GM19468 (cell line): ENCODE results near the gene UNC119.
"Not testable (repeated sequence)": the region's sequence is repeated elsewhere in the genome, so short reads cannot be mapped to it uniquely, and the experiment has no call there.

Experiments
- ATAC-seq: cut with Tn5 transposase; IDR thresholded peaks from one replicate; pipeline ENCODE4 v1.9.1; 2021; ENCODE audit warnings: mild to moderate bottlenecking, moderate library complexity, moderate number of reproducible peaks; ENCODE audit not compliant: unreplicated experiment; ENCODE audit errors: extremely low read depth

The UNC119 gene

DNA sequence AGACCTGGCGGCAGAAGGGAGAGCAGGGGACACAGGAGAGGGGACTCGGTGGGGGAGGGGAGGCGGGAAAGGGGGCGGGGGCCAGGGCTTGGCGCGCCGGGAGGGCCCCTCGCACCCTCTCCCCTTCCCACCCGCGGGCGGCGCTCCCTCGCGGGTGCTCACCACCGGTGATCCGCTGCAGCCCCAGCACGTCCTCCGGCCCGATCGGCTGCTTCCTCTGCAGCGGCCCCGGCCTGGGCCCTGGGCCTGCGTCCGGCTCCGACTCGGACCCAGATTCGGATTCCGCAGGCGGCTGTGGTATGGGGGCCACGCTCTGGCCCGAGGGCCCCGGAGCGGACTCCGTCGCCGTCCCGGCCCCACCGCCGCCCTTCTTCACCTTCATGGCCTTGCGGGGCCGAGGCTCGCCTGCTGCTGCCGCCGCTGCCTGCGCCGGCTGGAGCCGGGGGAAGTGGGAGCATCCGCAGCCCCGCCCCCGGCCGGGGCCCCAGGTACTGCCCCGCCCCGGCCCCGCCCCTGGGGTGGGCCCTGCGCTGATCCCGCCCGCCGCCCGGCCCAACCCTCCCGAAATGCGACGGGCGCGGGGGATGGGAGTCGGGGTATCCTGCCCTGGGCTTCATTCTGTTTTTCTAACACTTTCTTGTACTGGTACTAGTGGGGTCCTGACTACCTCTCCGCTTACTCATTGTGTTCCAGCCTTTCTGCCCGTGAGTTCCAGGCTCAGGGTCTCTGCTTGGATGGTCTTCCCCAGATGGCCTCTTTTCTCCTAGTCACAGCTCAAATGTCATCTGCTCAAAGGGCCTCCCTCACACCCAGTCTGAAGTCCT lies at the start of gene UNC119:
Gene UNC119 (minus strand): TSS at position 449 of the 824 bp plus-strand sequence. CDS start 67 bp downstream, at position 382.
- ATAC-seq: no peak

DNA sequence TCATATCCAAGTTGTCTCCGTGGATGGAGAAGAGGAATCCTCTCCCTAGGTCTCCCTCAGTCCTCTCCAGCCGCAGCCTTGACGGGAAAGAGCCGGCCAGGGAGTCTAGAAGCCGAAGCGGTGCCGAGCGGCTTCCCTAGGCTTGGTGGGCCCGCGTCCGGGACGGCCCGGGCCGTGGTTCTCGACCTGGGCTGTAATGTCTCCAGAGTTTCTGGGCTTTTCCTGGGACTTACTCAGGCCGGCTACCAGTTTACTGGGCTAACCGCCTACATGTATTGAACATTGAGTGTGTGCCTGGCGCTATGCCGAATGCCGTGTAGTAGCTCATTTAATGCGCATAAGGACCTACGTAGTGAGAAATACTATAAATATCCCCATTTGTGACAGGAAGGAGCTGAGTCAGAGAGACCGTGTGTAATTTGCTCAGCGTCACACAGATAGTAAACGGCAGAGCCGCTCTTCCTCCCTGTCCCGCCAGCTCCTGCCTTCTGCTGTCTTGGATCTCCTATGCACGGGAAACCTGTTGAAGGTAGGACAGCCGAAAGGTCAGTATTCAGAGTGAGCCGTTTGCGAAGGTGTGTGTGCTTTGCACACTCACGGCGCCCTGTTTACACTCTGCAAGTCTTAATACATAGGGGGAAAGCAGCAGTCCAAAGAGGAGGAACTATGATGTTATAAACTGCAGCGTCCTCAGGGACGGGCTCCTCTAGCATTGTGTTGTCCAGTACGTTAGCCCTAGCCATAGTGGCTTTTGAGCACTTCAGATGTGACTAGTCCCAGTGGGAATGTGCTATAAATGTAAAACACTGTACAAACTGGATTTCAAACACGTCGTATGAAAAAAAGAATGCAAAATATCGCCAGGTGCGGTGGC lies 47.1 kb upstream of the UNC119 start:
- peak; percentile 40 for ATAC-seq

GRCh38 chr17:28598799-28599310 lies 46.4 kb upstream of the UNC119 start, which contains the start of gene SPAG5:
SPAG5 (minus strand) TSS chr17:28599025; CDS start chr17:28598946, 79 bp downstream.
- peak; percentile 77 for ATAC-seq

GRCh38 chr17:28598389-28598788 lies 46.0 kb upstream of the UNC119 start:
- no peak for ATAC-seq

GRCh38 chr17:28597606-28598383 lies 45.4 kb upstream of the UNC119 start:
- ATAC-seq: no peak

DNA sequence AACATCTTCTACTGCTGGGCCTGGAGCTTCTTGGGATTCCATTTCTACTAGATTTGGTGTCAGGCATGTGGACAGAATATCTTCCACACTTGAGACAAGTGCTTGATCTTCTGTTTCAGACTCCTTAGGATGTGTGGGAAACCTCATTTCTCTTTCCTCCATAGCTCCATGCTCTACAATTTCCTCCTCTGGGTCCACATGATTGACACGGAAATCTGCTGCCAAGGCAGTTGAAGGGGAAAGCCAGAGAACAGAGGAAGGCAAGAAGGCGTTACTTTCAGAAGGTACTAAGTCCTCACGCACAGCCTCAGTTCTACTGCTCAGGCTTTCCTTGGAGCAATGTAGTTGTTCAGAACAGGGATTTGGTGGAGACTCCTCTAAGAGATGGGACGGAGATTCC lies 39.8 kb upstream of the UNC119 start:
- no peak for ATAC-seq

GRCh38 chr17:28585851-28586250 lies 33.4 kb upstream of the UNC119 start:
- no peak for ATAC-seq

GRCh38 chr17:28584434-28584833 lies 32.0 kb upstream of the UNC119 start:
- no peak for ATAC-seq

GRCh38 chr17:28582513-28582912 lies 30.1 kb upstream of the UNC119 start:
- no peak for ATAC-seq

- ATAC-seq: no peak
Measured at GRCh38 chr17:28580959-28581358, 28.5 kb upstream of the UNC119 start.

- no peak for ATAC-seq
Measured at GRCh38 chr17:28579526-28579925, 27.1 kb upstream of the UNC119 start.

DNA sequence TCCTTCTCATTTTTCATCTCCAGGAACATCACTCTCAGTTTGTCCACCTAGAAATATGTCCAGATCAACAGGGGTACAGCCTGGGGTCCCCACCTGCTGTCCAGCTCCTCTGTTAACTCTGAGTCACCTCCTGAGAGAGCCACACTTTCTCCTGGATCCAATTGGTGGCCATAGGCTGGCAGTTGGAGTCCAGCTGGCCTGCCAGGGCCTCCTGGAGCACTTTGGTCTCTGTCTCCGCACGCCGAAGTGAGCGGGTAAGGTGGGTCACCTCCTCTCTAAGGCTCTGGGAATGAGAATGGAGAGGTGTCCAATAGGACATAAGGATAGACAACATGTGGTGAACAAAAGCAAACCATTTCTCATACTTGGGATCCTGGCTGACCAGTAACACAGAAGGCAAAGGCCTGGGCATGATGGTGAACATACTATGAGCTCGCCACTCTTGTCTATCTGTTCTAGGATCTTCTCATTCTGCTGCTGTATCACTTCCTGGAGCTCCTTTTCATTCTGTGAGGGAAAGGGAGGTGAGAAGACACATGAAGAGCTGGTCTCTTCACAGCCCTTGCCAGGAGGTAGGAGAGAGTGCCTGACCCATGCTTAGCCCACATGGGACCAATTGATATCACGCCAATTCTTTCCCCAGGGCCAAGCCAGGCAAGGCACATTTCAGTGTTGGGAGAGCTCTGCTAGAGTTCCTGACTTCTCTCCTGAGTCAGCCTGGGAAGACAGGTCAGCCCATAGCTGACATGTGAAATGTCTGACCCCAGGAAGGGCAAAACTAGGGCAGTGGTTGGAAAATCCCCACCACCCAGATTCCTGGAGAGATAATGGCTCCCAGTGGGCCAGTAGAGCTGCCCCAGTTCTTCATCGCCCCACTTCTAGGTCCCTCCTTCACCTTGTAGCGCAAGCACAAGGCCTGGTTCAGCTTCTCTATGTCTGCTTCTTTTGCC lies 26.1 kb upstream of the UNC119 start:
- ATAC-seq: no peak

- no peak for ATAC-seq
Measured at GRCh38 chr17:28577466-28577824, 25.0 kb upstream of the UNC119 start.

DNA sequence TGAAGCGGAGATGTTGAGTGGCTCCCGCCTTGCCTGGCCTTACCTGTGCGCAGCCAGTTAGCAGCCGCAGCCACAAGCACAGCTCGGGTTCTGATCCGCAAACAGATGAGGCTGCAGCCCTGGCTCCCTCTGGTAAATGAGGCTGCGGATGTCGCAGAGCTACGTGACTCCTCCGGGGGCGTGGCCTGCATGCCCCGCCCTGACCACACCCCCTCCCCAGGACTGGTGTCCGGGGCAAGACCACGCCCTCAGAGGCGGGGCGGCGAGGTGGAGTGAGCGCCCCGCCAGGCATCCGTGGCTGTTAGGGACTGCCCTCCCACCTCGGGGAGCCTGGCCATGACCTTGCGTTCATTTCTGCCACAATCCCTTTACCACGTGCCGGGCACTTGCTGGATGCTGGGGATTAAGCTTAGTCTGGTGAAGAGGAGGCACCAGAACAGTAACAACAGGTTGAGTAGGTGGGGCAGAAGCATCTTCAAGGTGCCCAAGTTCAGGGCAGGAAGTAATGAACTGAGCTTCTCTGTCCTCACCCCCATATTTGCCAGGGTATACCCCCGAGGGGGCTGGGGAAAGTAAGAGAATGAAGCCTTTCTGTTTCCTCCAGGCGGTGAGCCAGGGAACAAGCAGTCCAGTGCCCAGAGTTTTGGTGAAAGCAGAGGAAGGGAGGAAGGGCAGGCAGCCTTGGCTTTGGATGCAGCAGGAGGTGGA lies 24.5 kb upstream of the UNC119 start, which contains the start of gene ALDOC:
Gene ALDOC (minus strand): TSS at position 138 of the 708 bp plus-strand sequence. CDS start 1,363 bp downstream, outside the sequence.
- peak; percentile 64 for ATAC-seq

DNA sequence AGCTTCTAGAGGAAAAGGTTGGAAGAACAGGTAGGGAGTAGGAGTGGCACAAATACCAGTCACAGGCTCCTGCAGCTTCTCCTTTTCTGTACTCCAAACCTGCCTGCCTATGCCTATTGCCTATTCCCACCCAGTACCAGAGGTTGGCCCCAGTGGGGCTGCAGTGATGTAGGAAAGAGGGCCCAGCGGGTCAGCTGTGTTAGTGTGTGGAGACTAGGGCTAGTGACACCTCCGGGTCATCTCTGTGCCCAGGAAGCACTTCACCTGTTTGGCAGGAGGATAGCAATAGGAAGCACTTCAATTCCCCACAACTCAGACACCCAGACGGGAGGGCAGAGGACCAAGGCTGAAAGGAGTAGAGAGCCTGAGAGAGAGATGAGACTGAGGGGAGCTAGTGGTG lies 23.6 kb upstream of the UNC119 start:
- ATAC-seq: not testable (repeated sequence)

DNA sequence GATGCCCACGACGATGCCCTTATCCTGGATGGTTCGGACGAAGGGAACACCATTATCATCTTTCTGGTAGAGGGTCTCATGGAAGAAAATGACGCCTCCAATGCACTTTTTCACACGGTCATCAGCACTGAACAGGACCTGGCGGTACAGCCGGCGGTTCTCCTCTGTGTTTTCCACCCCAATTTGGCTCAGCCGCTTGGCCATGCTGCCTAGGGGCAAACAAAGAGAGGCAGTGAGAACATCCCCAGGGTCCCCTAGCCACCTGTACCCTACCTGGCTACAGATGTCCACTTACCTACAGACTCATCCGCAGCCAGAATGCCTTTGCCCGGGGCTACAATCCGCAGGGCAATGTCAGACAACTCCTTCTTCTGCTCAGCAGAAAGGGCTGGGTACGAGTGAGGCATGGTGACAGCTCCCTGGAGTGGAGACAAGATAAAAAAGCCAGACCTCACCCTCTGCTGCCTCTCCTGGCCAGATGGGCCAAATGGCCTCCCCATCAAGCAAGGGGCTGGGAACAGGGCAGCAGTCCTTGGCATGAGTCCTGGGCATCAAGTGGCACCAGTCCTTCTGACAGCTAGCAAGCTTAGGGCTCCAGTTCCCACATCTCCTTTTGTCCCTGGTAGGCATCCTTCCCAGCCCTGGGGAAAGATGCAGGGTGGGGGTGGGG lies 22.8 kb upstream of the UNC119 start:
- no peak for ATAC-seq

DNA sequence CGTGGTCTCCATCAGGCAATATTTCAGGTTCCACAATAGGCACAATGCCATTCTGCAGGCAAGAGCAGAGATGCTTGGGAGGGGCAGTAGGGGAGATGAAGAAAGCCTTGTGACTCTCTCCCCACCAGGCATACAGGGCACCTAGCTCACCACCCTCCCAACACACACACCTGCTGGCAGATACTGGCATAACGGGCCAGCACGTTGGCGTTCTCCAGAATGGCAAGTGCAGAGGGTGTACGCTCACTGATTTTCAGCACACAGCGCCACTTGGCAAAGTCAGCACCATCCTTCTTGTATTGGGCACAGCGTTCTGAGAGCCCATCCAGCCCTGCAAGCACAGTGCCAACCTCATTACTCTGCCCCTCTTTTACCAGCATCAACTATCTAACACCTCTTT lies 22.1 kb upstream of the UNC119 start:
- ATAC-seq: no peak

DNA sequence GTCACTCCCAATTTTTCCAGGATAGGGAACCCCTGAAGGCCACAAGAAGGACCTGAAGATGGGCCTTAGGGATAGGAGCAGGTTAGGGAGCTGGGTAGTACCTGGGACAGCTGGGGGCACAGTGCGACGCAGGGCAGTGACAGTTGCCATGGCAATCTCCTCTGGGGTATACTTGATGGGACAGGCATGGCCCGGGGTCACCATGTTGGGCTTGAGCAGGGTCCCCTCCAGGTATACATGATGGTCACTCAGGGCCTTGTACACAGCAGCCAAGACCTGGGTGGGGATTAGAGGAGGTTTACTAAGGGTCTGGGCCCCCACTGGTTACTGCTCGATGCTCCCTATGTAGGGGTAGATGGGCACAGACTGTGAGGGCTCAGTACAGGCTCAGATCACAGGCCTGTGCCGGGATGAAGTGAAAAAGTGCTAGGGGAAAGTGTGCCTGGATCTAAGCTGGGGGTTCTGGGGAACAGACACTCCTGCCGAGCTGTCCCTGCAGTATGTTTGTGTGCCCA lies 21.6 kb upstream of the UNC119 start:
- no peak for ATAC-seq
